Measurements from ENCODE around the gene STPG2.
"Not testable (repeated sequence)": the region's sequence is repeated elsewhere in the genome, so short reads cannot be mapped to it uniquely, and the experiment has no call there.

STPG2 gene

DNA sequence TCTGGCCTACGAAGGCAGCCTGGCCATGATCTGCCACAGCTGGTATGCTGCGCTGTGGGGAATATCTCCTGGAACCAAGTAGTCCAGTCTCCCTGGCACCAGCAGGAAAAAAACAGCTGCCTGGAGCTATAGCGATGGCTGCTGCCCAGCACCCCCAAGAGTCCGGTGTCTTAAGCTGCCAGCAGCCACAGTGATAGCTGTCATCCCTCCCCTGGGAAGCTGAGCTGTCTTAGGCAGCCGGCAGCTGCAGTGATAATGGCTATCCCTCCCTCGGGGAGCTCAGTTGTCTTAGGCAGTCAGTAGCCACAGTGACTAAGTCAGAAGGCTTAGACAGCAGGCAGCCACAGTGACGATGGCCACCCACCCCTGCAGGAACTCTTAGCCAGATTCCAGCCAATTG lies 205.1 kb downstream of the STPG2 start:
- no peak for DNase-seq

DNA sequence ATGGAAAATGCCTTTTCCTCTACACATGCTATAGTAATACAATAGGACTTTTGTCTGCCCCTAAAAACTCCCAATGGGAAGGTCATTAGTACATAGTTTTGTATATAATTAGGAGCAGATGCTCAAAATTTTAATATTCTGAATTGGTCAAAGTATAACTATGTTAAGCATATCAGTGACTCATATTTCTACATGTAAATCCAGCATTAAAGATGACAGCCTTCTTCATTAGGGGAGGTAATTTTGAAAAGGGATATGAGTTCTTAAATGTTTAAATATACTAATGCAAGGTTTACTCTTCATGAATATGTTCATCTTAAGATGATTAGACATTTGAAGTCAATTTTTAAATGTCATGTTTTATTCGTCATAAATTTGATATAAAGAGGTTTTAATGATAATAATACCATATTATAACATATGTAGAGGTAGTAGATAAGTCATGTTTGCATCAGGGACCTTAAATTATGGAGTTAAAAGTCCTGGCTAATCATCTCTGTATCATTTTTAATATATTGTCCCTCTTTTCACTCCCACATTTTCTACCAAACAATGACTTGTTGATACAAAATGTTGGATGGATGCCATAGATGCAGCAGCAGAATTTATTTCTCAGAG lies 218.8 kb downstream of the STPG2 start:
- DNase-seq, result no peak

DNA sequence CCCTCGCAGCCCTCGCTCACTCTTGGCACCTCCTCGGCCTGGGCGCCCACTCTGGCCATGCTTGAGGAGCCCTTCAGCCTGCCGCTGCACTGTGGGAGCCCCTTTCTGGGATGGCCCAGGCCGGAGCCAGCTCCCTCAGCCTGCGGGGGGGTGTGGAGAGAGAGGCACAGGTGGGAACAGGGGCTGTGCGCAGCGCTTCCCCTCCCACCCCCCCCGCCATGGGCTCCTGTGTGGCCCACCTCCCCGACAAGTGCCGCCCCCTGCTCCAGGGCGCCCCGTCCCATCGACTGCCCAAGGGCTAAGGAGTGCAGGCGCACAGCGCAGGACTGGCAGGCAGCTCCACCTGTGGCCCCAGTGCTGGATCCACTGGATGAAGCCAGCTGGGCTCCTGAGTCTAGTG lies 220.2 kb downstream of the STPG2 start:
- no peak for DNase-seq

DNA sequence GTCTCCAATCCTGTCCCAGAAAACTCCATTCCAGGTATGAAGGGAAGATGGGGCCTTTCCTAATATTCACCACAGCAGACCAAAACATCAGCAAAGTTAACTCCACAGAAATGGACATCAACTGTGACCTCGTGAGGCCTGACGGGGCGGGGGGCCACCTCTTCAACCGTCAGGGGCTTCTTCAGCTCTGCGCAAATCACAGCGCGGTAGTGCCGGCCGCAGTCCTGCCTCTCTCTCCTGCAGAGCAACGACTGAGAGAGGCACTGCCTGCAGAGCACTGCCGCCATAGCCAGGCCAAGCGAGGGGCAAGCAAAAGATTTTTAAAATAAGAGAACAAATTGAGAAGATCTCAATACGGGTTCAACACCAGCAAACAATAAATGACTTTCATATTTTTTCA lies 226.2 kb downstream of the STPG2 start:
- DNase-seq, result no peak

DNA sequence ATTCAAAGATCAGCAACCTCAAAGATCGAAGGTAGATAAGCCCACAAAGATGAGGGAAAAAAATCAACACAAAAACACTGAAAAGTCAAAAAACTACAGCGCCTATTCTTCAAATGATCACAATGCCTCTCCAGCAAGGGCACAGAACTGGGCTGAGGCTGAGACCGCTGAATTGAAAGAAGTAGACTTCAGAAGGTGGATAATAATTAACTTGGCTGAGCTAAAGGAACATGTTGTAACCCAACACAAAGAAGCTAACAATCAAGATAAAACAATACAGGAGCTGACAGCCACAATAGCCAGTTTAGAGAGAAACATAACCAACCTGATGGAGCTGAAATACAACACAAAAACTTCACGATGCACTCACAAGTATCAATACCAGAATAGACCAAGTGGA lies 231.1 kb downstream of the STPG2 start:
- DNase-seq, result no peak

DNA sequence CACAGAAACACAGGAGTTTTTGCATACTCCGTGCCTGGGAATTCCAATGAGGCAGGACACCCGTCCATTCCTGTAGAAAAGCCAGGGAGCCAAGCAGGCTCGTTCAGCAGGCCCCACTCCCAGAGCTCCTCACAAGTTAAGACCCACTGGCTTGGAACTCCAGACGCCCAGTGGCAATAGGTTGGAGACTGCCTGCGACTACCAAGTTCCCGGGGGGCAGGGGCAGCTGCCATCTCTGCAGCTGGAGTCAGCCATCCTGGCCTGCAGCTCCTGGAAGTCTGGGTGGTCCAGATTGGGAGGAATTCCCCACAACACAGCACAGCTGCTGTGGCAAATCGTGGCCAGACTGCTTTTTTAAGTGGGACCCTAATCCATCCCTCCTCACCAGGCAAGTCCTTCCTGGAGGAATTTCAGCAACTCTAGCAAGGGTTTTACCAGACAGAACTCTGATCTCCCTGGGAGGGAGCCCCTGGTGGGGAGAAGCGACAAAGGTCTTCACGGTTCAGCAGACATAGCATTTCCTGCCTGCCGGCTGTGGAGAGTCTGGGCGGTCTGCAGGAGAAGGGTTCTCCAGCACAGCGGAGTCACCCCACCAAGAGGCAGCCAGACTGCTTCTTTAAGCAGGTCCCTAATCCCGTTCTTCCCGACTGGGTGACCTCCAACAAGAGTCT lies 231.9 kb downstream of the STPG2 start:
- DNase-seq, result no peak

DNA sequence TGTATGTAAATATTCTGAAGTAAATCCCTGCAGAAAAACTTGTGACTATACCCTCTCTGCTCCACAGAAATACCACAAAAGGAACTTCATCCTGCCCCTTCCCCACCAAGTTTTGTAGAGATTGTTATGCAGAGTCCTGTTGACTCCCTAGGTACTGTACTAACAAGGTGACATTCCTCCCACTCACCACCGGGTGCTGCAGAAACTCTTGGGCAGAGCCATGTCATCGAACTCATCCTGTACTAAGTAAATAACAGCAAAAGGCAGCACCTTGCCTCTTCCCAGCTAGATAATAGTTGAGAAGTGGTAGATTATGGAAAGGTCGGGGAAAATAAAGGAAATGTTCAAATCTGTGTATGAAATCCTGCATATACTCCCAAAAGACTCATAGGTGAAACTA lies 233.3 kb downstream of the STPG2 start:
- no peak for DNase-seq

DNA sequence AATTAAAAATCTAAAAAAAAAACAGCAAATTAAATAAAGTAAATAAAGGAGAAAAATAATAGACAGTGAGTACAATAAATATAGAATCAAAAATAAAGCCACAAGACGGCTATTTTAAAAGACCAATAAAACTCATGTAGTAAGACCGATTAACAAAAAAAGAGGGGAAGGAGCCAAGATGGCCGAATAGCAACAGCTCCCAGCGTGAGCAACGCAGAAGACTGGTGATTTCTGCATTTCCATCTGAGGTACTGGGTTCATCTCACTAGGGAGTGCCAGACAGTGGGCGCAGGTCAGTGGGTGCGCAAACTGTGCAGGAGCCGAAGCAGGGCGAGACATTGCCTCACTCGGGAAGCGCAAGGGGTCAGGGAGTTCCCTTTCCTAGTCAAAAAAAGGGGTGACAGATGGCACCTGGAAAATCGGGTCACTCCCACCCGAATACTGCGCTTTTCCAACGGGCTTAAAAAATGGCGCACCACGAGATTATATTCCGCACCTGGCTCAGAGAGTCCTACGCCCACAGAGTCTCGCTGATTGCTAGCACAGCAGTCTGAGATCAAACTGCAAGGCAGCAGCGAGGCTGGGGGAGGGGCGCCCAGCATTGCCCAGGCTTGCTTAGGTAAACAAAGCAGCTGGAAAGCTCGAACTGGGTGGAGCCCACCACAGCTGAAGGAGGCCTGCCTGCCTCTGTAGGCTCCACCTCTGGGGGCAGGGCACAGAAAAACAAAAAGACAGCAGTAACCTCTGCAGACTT lies 239.7 kb downstream of the STPG2 start:
- not testable (repeated sequence) for DNase-seq

DNA sequence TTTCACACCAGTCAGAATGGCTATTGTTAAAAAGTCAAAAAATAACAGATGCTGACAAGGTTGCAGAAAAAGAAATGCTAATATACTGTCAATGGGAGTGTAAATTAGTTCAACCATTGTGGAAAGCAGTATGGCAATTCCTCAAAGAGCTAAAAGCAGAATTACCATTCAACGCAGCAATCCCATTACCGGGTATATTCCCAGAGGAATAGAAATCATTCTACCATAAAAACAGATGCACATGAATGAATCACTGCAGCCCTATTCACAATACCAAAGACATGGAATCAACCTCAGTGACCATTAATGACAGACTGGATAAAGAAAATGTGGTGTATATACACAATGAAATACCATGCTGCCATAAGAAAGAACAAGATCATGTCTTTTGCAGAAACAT lies 243.0 kb downstream of the STPG2 start:
- DNase-seq, result no peak

DNA sequence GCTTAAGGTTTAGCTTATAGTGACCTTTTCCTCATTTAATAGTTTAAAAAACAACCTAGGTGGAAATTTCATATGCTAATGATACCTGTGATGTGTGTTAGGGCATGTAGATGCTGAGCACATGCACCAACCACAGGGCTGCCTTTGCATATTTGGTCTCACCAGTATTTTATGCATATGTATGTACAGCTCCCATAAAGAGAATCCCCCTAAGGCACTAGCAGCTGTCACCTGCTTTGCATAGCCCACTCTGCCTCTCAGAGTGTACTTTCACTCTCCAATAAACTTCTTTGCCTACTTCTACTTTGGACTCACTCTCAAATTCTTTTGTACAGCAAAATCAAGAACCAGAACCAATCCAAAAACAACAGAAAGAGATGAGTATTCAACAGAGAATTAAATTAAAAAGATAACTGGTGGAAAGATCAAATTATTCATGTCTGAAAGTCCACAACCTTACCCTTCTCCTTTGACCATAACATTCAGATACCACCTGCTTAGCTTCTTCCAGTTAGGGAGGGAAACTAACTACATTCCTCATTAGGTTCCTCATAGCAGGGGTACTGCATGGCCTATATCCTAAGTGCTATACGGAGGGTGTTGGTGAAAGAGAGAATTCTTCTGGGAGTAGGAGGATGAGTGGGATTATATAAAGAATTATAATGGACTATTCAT lies 250.5 kb downstream of the STPG2 start:
- no peak for DNase-seq

DNA sequence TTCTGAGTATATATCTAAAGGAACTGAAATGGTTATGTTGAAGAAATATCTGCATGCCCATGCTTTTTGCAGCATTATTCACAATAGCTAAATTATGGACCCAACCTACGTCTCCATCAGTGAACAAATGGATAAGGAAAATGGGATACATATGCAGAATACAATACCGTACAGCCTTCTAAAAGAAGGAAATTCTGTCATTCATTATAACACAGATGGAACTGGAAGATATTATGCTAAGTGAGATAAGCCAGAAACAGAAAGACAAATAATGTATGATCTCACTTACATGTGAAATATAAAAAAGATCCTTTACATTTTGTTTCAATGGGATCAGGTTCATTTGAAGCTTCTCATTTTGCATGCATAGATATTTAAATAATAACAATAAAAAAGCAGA lies 263.3 kb downstream of the STPG2 start:
- DNase-seq, result no peak

DNA sequence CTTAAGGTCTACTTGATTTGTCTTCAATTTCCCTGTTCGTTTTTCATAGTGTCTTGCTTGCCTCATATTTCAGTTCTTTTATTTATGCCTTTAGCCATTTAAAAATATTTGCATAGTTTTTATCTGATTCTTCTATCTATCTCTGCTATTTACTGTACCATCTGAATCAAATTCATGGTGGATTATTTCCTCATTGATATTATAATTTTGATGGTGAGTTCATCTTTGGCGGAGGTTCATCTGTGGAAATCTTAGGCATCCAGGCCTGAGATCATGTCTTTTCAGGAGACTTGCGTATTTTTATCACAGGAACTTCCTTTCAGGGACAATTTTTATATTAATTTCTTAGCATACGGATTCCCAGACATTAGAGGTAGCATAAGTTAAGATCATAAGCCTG lies 275.2 kb downstream of the STPG2 start:
- DNase-seq, result no peak

DNA sequence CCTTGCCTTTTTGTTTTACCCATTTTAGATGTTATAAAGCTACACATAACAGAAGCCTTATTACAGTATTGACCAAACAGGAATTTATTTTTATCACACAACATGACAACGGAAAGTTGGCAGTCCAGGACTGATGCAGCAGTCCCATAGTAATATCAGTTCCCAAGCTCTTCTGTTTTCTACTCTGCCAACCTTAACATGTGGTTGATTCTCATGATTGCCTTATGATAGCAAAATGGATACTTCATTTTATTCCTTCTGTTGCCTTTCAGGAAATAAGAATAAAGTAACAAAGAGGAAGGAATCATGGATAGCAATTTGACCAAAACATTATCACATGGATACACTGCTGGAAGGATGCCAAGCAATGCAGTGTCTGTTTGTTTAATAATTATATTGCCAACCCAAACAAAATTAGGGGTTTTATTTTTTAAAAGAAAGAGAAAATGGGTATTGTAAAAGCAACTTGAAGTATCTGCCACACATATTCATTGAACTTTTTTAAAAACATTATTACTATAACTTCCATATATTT lies 275.7 kb downstream of the STPG2 start:
- no peak for DNase-seq

DNA sequence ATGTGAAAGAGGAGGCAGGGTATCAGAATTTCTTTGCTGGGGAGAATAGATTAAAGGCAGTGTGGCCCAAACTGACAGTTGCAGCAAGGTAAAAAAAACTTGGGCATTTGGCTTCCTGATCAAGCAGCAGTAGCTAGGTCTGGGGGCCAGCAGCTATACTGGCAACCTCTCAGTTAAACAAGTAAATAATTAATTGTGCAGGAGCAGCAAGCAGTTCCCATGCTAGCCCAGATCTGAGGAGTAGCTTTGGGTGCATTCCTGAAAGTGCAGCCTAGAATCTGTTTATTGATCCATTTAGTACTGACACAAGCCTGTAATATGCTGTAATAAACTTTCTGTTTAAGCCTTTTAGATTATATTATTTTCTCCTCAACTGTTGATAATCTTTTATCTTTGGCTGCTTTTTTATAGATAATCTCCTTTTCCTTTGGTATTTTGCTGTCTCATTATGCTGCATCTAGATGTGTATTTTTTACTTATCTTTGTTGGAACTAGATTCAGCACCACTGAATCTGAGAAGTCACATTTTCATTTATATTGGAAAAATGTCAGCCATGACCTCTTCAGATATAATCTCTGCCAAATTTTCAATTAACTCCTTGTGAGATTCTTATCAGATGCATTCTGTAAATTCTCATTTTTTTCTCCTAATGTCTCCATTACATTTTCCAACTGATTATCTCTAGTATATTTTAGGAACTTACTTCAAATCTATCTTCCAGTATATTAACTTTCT lies 276.3 kb downstream of the STPG2 start:
- no peak for DNase-seq

DNA sequence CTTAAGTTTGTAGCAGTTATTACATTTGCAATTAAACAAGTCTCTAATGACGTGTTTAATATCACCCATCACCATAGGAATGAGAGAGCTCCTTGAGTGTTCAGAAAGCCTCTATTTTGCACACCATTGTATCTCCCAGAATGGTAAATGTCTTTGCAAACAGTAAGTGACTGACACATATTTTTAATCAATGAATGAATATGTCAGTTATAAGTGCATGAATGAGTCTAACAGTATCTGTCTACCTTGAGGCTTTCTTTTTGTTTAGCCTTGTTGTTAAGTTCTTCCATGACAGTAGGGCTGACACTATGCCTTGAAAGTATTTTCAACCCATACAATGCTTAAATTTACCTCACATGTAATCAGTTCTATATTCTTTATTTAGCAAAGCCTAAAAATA lies 292.2 kb downstream of the STPG2 start:
- DNase-seq, result no peak

DNA sequence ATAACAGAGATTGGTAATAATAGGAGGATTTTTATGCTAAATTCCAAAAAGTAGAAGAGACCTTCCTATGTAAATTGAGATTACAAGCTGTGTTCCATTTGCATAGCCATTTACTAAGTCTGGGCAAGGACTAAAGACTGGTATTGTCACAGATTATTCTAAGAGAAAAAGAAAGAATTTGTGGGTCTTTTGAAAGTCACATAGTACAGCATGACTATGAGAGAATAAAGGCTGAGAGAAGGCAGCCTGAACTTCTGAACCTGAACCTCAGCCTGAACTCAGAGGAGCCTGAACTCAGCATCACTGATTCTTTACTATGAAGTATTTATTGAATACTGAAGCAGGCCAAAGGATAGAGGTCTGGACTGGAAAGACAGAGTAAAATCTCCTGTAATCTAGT lies 297.5 kb downstream of the STPG2 start:
- no peak for DNase-seq

DNA sequence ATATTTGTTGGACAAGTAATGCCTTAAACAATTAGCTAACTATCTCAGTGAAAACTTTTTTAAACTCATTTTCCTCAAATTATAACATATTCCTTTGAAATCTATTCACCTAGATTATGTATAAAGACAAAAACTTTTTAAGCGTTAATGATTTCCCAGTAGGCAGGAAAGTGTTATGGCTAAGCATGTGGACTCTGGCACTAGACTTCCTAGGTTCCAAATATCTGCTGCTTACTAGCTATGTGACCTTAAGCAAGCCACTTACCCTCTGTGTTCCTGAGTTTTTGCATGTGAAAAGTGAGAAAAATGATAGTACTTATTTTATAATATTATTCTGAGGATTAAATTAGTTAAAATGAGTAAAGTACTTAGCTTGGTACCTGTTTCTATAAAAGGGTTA lies 301.8 kb downstream of the STPG2 start:
- DNase-seq, result no peak

DNA sequence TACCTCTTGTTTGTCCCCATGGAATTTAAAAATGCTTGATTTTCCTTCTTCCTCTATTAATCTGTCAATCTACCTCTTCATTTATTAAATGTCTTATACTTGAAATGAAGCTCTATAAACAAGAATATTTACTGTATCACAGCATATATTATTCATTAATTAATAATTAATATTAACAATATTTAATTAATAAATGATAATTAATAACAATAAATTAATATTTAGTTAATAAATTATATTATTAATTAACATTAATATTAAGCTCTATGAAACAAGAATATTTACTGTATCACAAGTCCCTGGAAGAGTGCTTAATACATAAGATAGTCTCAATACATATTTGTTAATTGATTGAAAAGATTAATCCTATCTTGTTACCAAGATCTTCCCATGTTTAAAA lies 306.6 kb downstream of the STPG2 start:
- DNase-seq, result no peak

DNA sequence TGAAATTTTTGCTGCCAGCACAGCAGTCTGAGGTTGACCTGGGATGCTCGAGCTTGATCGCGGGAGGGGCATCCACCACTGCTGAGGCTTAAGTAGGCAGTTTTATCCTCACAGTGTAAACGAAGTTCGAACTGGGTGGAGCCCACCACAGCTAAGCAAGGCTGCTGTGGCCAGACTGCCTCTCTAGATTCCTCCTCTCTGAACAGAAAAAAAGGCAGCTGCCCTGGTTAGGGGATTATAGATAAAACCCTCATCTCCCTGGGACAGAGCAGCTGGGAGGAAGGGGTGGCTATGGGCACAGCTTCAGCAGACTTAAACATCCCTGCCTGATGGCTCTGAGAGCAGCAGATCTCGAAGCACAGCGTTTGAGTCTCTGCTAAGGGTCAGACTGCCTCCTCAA lies 314.6 kb downstream of the STPG2 start:
- no peak for DNase-seq

DNA sequence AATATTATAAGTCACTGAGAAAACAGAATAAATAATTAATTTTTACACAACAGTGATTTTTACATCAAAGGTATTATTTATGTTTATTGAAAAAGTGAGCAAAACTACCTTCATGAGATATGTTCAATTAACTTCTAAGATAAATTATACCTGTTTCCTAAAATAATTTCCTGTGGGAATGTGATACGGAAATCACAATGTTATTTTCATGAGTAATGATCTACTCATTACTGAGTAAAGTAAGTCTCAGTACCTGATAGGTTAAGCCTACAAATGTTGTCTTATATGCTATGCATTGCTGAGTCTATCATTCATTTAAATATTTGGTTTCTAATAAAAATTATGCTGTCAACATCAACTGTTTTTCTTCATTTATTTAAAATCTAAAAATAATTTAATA lies 324.0 kb downstream of the STPG2 start:
- no peak for DNase-seq

DNA sequence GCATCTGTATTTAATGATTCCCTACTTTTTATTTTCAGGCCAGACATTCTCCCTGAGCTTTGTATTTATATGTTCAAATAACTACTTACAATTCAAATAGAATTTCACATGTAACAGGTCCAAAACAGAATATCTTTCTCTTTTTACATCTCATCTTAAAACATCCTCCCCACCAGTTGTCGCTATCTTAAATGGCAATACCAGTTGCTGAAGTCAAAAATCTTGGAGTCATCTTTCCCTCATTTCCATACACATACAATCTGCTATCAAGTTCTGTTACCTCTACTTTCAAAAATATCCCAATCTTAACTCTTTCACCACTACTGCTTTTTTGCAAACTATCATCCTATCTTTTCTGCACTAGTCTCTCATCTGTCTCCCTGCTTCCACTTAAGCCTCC lies 330.5 kb downstream of the STPG2 start:
- DNase-seq, result no peak

DNA sequence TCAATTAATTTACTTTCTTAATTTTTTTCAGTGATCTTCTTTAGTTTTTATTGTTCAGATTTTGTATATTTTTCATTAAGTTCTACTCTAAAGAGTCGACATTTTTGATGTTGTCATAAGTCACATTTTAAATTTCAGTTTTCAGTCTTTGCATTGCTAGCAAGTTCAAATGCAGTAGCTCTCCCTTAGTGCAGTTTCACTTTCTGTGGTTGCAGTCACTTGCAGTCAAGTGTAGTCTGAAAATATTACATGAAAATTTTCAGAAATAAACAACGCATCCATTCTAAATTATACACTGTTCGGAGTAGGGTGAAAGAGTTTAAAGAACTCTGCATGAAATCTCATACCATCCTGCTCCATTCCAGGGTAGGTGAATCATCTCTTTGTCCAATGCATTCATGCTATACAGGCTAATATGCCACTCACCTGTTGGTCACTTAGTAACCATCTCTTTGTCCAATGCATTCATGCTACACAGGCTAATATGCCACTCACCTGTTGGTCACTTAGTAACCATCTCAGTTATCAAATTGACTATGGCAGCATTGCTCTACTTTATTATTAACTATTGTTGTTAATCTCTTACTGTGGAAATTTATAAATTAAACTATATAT lies 356.9 kb downstream of the STPG2 start:
- DNase-seq, result no peak

All from stimulated activated CD4-positive, alpha-beta T cell treated with anti-CD3 and anti-CD28 coated beads, Interleukin-4, amount 100 ng/mL, for 24 hours (primary cell).